ENCODE data around the gene HEXD.

HEXD gene

DNA sequence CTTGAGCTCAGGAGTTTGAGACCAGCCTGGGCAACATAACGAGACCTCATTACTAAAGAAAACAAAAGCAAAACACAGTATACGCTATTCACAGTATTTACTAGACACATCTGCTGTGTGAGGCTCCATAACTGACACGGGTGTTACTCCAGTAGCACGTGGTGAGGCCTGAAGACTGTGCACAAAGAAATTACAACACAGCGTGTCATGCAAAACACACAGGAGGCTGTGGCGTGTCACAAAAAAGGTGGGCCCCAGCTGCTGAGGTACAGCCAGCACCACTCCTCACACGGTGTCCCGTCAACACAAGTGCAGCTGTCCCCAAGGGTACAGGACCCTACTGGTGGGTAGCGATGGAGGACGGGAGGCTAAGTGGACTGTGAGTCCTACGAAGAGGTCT lies 29.7 kb downstream of the HEXD start:
- Histone ChIP-seq H3K27ac (ENCODE audit: low read length, poor library complexity, severe bottlenecking) (no peak overlapping the region), H3K4me3 (ENCODE audit: insufficient read depth in 1 of 2, low read depth in 1 of 2, low read length in 2 of 2) (no peak overlapping the region), H2AK5ac (ENCODE audit: low read length, severe bottlenecking) (no peak overlapping the region), H3K18ac (ENCODE audit: low read depth in 1 of 2, low read length in 2 of 2) (no peak overlapping the region), H3K4ac (ENCODE audit: low read depth in 1 of 2, low read length in 2 of 2) (no peak overlapping the region), H3K14ac (ENCODE audit: low read length in 2 of 2) (no peak overlapping the region), H2BK120ac (ENCODE audit: low read depth, low read length) (no peak overlapping the region), H3K27me3 (ENCODE audit: control insufficient read depth in 1 of 2, insufficient read depth in 1 of 2, low read length in 2 of 2) (no peaks in the 10 kb centered on the region), H3K9ac (ENCODE audit: low read length) (no peak overlapping the region), H3K9me3 (ENCODE audit: control insufficient read depth, low read length) (no peaks in the 10 kb centered on the region), H3K23ac (ENCODE audit: low read length in 2 of 2) (no peak overlapping the region), H3K36me3 (ENCODE audit: control insufficient read depth in 1 of 2, insufficient read depth in 2 of 2, low read depth in 1 of 2, low read length in 2 of 2) (peaks cover 28 to 48% of the 10 kb centered on the region in 2 experiments), H4K8ac (ENCODE audit: low read length) (no peak overlapping the region), H3K79me1 (replicated peaks; ENCODE audit: low read length, poor library complexity, severe bottlenecking) (peaks cover 34% of the 10 kb centered on the region), H4K91ac (ENCODE audit: low read length) (no peak overlapping the region), H2BK15ac (ENCODE audit: low read depth, poor library complexity, severe bottlenecking) (no peak overlapping the region), H2AFZ (ENCODE audit: low read depth, low read length) (no peak overlapping the region), H2BK12ac (ENCODE audit: low read length in 2 of 2) (no peak overlapping the region), H3K4me2 (ENCODE audit: low read length, poor library complexity, severe bottlenecking) (no peak overlapping the region), H2BK5ac (ENCODE audit: low read depth, low read length, poor library complexity, severe bottlenecking) (no peak overlapping the region), H3K4me1 (ENCODE audit: control insufficient read depth, insufficient read depth, low read depth, low read length) (peaks cover 32% of the 10 kb centered on the region)
- DNase-seq: no peak
- 93% methylated on average over 8 of the region's 11 CpGs for WGBS

DNA sequence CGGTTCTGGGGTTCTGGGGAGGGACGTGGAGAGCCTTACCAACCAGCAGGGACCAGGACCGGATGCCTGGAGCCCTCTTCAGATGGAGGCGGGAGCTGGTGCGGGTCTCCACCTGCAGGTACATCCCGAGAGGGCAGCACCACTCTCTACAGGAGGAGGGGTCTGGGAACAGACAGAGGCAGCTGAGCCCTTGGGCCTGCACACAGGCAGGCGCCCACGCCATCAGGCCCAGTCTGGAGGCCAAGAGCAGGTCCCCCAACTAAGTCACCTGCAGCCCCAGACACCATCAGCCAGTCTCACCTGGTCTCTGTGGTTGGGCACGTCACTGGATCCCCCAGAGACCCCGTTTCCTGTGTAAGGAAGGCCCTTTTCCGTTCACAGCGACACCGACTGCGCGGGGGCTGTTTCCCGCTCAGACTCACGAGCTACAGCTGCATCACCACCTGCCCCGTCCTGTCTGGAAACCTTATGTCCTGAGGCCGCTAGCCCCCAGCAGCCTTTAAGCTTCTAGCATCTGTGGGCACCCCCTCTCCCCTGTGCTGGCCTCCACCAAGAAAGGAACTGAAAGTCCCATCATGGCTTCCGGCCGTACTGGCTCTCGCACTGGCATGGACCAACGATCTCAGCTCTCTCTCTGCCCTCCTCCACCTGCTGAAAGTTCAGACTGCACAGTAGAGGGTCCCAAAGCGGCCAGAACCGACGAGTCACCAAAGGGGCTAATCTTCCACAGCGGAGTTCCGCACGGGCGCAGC lies 31.2 kb downstream of the HEXD start:
- Histone ChIP-seq H3K18ac (ENCODE audit: low read depth in 1 of 2, low read length in 2 of 2) (no peak overlapping the region), H2BK12ac (ENCODE audit: low read length in 2 of 2) (no peak overlapping the region), H3K14ac (ENCODE audit: low read length in 2 of 2) (no peak overlapping the region), H3K4me2 (ENCODE audit: low read length, poor library complexity, severe bottlenecking) (peak overlapping the region; percentile 58), H3K9me3 (ENCODE audit: control insufficient read depth, low read length) (no peaks in the 10 kb centered on the region), H4K91ac (ENCODE audit: low read length) (no peak overlapping the region), H2BK120ac (ENCODE audit: low read depth, low read length) (no peak overlapping the region), H3K27me3 (ENCODE audit: control insufficient read depth in 1 of 2, insufficient read depth in 1 of 2, low read length in 2 of 2) (no peaks in the 10 kb centered on the region), H3K27ac (ENCODE audit: low read length, poor library complexity, severe bottlenecking) (no peak overlapping the region), H2BK15ac (ENCODE audit: low read depth, poor library complexity, severe bottlenecking) (no peak overlapping the region), H3K79me1 (replicated peaks; ENCODE audit: low read length, poor library complexity, severe bottlenecking) (peaks cover 34% of the 10 kb centered on the region), H3K36me3 (ENCODE audit: control insufficient read depth in 1 of 2, insufficient read depth in 2 of 2, low read depth in 1 of 2, low read length in 2 of 2) (peaks cover 17 to 34% of the 10 kb centered on the region in 2 experiments), H2AK5ac (ENCODE audit: low read length, severe bottlenecking) (peak overlapping the region; percentile 19), H3K23ac (ENCODE audit: low read length in 2 of 2) (peak overlapping the region in 1 of 2 experiments; percentile 27), H2AFZ (ENCODE audit: low read depth, low read length) (no peak overlapping the region), H4K8ac (ENCODE audit: low read length) (no peak overlapping the region), H3K4me1 (ENCODE audit: control insufficient read depth, insufficient read depth, low read depth, low read length) (peaks cover 32% of the 10 kb centered on the region), H3K4me3 (ENCODE audit: insufficient read depth in 1 of 2, low read depth in 1 of 2, low read length in 2 of 2) (peak overlapping the region in 1 of 2 experiments; percentile 94), H3K9ac (ENCODE audit: low read length) (peak overlapping the region; percentile 94), H3K4ac (ENCODE audit: low read depth in 1 of 2, low read length in 2 of 2) (peak overlapping the region in 1 of 2 experiments; percentile 24), H2BK5ac (ENCODE audit: low read depth, low read length, poor library complexity, severe bottlenecking) (no peak overlapping the region)
- DNase-seq: no peak
- 97% methylated on average over 30 of the region's 30 CpGs for WGBS

DNA sequence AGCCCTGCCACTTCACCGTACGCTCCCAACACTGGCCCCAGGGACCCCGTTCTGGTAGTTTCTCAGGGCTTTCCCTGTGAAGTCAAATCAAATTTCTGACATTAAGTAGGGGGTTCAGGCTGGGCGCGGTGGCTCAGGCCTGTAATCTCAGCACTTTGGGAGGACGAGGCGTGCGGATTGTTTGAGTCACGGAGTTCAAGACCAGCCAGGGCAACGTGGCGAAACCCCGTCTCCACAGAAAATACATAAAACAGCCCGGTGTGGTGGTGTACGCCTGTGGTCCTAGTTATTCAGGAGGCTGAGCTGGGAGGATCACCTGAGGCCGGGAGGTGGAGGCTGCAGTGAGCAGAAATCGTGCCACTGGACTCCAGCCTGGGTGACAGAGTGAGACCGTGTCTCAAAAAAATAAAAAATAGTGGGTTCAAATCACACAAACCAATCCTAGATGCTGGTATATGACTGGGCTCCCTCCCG lies 31.8 kb downstream of the HEXD start:
- WGBS: 78% methylated on average over 18 of the region's 18 CpGs
- Histone ChIP-seq H3K27me3 (ENCODE audit: control insufficient read depth in 1 of 2, insufficient read depth in 1 of 2, low read length in 2 of 2) (no peaks in the 10 kb centered on the region), H3K27ac (ENCODE audit: low read length, poor library complexity, severe bottlenecking) (no peak overlapping the region), H3K4me1 (ENCODE audit: control insufficient read depth, insufficient read depth, low read depth, low read length) (peaks cover 26% of the 10 kb centered on the region), H3K4ac (ENCODE audit: low read depth in 1 of 2, low read length in 2 of 2) (peak overlapping the region; percentile 73 to 77), H3K4me3 (ENCODE audit: insufficient read depth in 1 of 2, low read depth in 1 of 2, low read length in 2 of 2) (peak overlapping the region; percentile 94), H3K23ac (ENCODE audit: low read length in 2 of 2) (peak overlapping the region in 1 of 2 experiments; percentile 66), H2BK15ac (ENCODE audit: low read depth, poor library complexity, severe bottlenecking) (no peak overlapping the region), H4K8ac (ENCODE audit: low read length) (peak overlapping the region; percentile 87), H3K9ac (ENCODE audit: low read length) (peak overlapping the region; percentile 94), H2AFZ (ENCODE audit: low read depth, low read length) (peak overlapping the region; percentile 93), H3K36me3 (ENCODE audit: control insufficient read depth in 1 of 2, insufficient read depth in 2 of 2, low read depth in 1 of 2, low read length in 2 of 2) (peaks cover 12 to 27% of the 10 kb centered on the region in 2 experiments), H3K18ac (ENCODE audit: low read depth in 1 of 2, low read length in 2 of 2) (peak overlapping the region; percentile 92 to 97), H3K9me3 (ENCODE audit: control insufficient read depth, low read length) (no peaks in the 10 kb centered on the region), H2BK5ac (ENCODE audit: low read depth, low read length, poor library complexity, severe bottlenecking) (no peak overlapping the region), H3K14ac (ENCODE audit: low read length in 2 of 2) (no peak overlapping the region), H2BK12ac (ENCODE audit: low read length in 2 of 2) (peak overlapping the region in 1 of 2 experiments; percentile 37), H3K79me1 (replicated peaks; ENCODE audit: low read length, poor library complexity, severe bottlenecking) (peaks cover 34% of the 10 kb centered on the region), H2AK5ac (ENCODE audit: low read length, severe bottlenecking) (no peak overlapping the region), H3K4me2 (ENCODE audit: low read length, poor library complexity, severe bottlenecking) (peak overlapping the region; percentile 58), H2BK120ac (ENCODE audit: low read depth, low read length) (peak overlapping the region; percentile 77), H4K91ac (ENCODE audit: low read length) (no peak overlapping the region)
- DNase-seq: no peak

DNA sequence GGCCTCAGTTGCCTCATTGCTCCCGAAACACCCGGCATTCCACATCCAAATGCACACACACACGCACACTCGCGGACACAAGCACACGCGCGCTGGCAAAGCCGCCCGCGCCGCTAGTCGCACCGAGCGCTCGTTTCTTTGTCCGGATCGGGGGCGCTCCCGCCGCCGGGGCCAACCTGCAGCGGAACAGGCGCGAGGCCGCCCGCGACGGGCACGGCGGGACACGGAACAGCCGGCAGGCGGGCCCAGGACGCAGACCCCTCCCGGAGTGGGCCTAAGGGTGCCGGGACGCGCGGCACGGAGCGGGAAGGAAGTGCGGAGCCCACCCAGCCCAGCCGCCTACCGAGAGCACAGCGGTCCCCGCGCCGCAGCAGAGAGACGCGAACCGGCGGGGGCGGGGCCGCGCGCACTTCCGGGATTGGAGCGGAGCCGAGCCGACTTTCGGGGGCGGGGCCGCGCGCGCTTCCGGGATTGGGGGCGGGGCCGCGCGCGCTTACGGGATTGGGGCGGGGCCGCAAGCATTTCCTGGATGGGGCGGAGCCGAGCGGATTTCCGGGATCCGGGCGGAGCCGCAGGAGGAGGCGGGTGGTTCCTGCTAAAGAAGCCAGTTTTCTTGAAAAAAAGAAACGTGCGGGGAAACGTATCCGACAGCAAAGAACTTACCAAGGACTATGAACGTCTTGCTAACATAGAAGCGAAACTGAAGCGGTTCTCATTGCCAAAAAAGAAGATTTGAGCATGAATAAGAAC lies 32.4 kb downstream of the HEXD start, which contains the start of gene CYBC1:
Gene CYBC1 (minus strand): TSS at position 396 of the 750 bp plus-strand sequence. CDS start 1,498 bp downstream, outside the sequence.
- H3K9me3 ChIP-seq (ENCODE audit: control insufficient read depth, low read length): no peaks in the 10 kb centered on the region
- peak within 1 kb of the TSS; percentile 87 for H4K8ac ChIP-seq (ENCODE audit: low read length)
- peak within 1 kb of the TSS; percentile 73 for H2BK15ac ChIP-seq (ENCODE audit: low read depth, poor library complexity, severe bottlenecking)
- peak within 1 kb of the TSS; percentile 92 to 97 for H3K18ac ChIP-seq (ENCODE audit: low read depth in 1 of 2, low read length in 2 of 2)
- peak within 1 kb of the TSS; percentile 93 for H2AFZ ChIP-seq (ENCODE audit: low read depth, low read length)
- peak within 1 kb of the TSS in 1 of 2 experiments; percentile 96 for H3K23ac ChIP-seq (ENCODE audit: low read length in 2 of 2)
- H2AK5ac ChIP-seq (ENCODE audit: low read length, severe bottlenecking): peak within 1 kb of the TSS; percentile 66
- peak within 1 kb of the TSS; percentile 82 for H3K27ac ChIP-seq (ENCODE audit: low read length, poor library complexity, severe bottlenecking)
- peak within 1 kb of the TSS; percentile 73 to 77 for H3K4ac ChIP-seq (ENCODE audit: low read depth in 1 of 2, low read length in 2 of 2)
- peak within 1 kb of the TSS; percentile 77 for H2BK120ac ChIP-seq (ENCODE audit: low read depth, low read length)
- no peaks in the 10 kb centered on the region for H3K27me3 ChIP-seq (ENCODE audit: control insufficient read depth in 1 of 2, insufficient read depth in 1 of 2, low read length in 2 of 2)
- WGBS: 2% methylated on average over 86 of the region's 91 CpGs
- H3K9ac ChIP-seq (ENCODE audit: low read length): peak within 1 kb of the TSS; percentile 94
- peaks cover 20% of the 10 kb centered on the region for H3K4me1 ChIP-seq (ENCODE audit: control insufficient read depth, insufficient read depth, low read depth, low read length)
- H3K4me3 ChIP-seq (ENCODE audit: insufficient read depth in 1 of 2, low read depth in 1 of 2, low read length in 2 of 2): peak within 1 kb of the TSS; percentile 94
- peak within 1 kb of the TSS; percentile 28 to 95 for H2BK12ac ChIP-seq (ENCODE audit: low read length in 2 of 2)
- H4K91ac ChIP-seq (ENCODE audit: low read length): peak within 1 kb of the TSS; percentile 93
- DNase-seq: peak; percentile 93
- H3K14ac ChIP-seq (ENCODE audit: low read length in 2 of 2): peak within 1 kb of the TSS in 1 of 2 experiments; percentile 99
- peaks cover 12 to 21% of the 10 kb centered on the region in 2 experiments for H3K36me3 ChIP-seq (ENCODE audit: control insufficient read depth in 1 of 2, insufficient read depth in 2 of 2, low read depth in 1 of 2, low read length in 2 of 2)
- H3K79me1 ChIP-seq (replicated peaks; ENCODE audit: low read length, poor library complexity, severe bottlenecking): peaks cover 29% of the 10 kb centered on the region
- H3K4me2 ChIP-seq (ENCODE audit: low read length, poor library complexity, severe bottlenecking): peak within 1 kb of the TSS; percentile 58
- peak within 1 kb of the TSS; percentile 83 for H2BK5ac ChIP-seq (ENCODE audit: low read depth, low read length, poor library complexity, severe bottlenecking)
